ENCODE measurements around the gene KCNK17. TPM values are rescaled to one million over a fixed set of nuclear protein-coding genes. Genes with fewer than 3 reads are reported as not detected.

KCNK17 gene
- total RNA-seq, 1 experiment from 2014 or later, result not detected

GRCh38 chr6:39250507-39250906, 63.7 kb downstream of the KCNK17 start:
- TF ChIP-seq CTCF (IDR thresholded peaks at IDR 0.05), result no peak
- no peak for TF ChIP-seq POLR2AphosphoS5 (IDR thresholded peaks at IDR 0.05; ENCODE audit: low read depth, low read length)
- no peak for TF ChIP-seq SIN3A (IDR thresholded peaks at IDR 0.05; ENCODE audit: borderline replicate concordance, insufficient read depth, low read depth, low read length)
- no peak for TF ChIP-seq TCF7L2 (IDR thresholded peaks at IDR 0.05; ENCODE audit: low read depth, low read length)
- ATAC-seq (no peak), DNase-seq (ENCODE audit: low read depth, low spot score) (no peak)
- BruUV-seq (replicated peaks), result no TSS peak
- Histone ChIP-seq H3K9me3 (ENCODE audit: control insufficient read depth, insufficient read depth, low read depth, low read length) (no peaks in the 10 kb centered on the region), H3K36me3 (ENCODE audit: control insufficient read depth, insufficient read depth, low read length) (no peaks in the 10 kb centered on the region), H3K27me3 (ENCODE audit: control insufficient read depth, insufficient read depth, low read length) (peaks cover 5% of the 10 kb centered on the region; the same call in 1 of the 2 replicates), H3K27ac (ENCODE audit: low read length) (no peak overlapping the region), H3K4me1 (ENCODE audit: control insufficient read depth, insufficient read depth, low read length) (no peaks in the 10 kb centered on the region), H3K4me3 (ENCODE audit: low read depth in 2 of 2, low read length in 2 of 2) (no peak overlapping the region)
- ChIA-PET POLR2A (no interaction called here), CTCF (no interaction called here)
- in situ Hi-C loops (cut with HindIII; ENCODE audit: low pct_unique_long_range_greater_than_20kb, low sequenced_read_pairs) (no loop called here), intact Hi-C loops (cut with micrococcal nuclease; ENCODE audit: unreplicated experiment) (no loop called here)

GRCh38 chr6:39249278-39249677, 64.9 kb downstream of the KCNK17 start:
- BruUV-seq (replicated peaks), result no TSS peak
- Histone ChIP-seq H3K4me1 (ENCODE audit: control insufficient read depth, insufficient read depth, low read length) (no peaks in the 10 kb centered on the region), H3K4me3 (ENCODE audit: low read depth in 2 of 2, low read length in 2 of 2) (no peak overlapping the region), H3K27me3 (ENCODE audit: control insufficient read depth, insufficient read depth, low read length) (0 out of 2 replicates have a peak, but pooled peaks cover 2% of the 10 kb centered on the region), H3K36me3 (ENCODE audit: control insufficient read depth, insufficient read depth, low read length) (no peaks in the 10 kb centered on the region), H3K27ac (ENCODE audit: low read length) (no peak overlapping the region), H3K9me3 (ENCODE audit: control insufficient read depth, insufficient read depth, low read depth, low read length) (no peaks in the 10 kb centered on the region)
- ATAC-seq (no peak), DNase-seq (ENCODE audit: low read depth, low spot score) (no peak)
- intact Hi-C loops (cut with micrococcal nuclease; ENCODE audit: unreplicated experiment) (loop anchor here (10.0 kb wide), 1 partner anchor 56 kb away; no protein-coding TSS in a partner anchor), in situ Hi-C loops (cut with HindIII; ENCODE audit: low pct_unique_long_range_greater_than_20kb, low sequenced_read_pairs) (no loop called here)
- no peak for TF ChIP-seq SIN3A (IDR thresholded peaks at IDR 0.05; ENCODE audit: borderline replicate concordance, insufficient read depth, low read depth, low read length)
- no peak for TF ChIP-seq REST (IDR thresholded peaks at IDR 0.05; ENCODE audit: insufficient read depth in 1 of 2, low read depth in 2 of 2, low read length in 1 of 2)
- TF ChIP-seq CTCF (IDR thresholded peaks at IDR 0.05), result no peak
- TF ChIP-seq POLR2AphosphoS5 (IDR thresholded peaks at IDR 0.05; ENCODE audit: low read depth, low read length), result no peak
- TF ChIP-seq TCF7L2 (IDR thresholded peaks at IDR 0.05; ENCODE audit: low read depth, low read length), result no peak
- ChIA-PET POLR2A (no interaction called here), CTCF (no interaction called here)

Other genes with a start within 250 kb of the KCNK17 start
- 17.0 TPM for gene SAYSD1, start 199.2 kb downstream of the KCNK17 start, total RNA-seq (2021; ENCODE audit: unreplicated experiment)
- gene KCNK5, start 84.9 kb downstream of the KCNK17 start, total RNA-seq (2021; ENCODE audit: unreplicated experiment), result 0.77 TPM
- gene KCNK16, start 8.3 kb upstream of the KCNK17 start, total RNA-seq (2021; ENCODE audit: unreplicated experiment), result not detected

All from Panc1 (cell line).